SK-N-SH (cell line): ENCODE measurements around the gene ITGB8. TPM values are rescaled to one million over a fixed set of nuclear protein-coding genes. Genes with fewer than 3 reads are reported as not detected.
A peak's percentile ranks its signal among the peaks of the same experiment; 100 is the strongest.

Source experiments
- CTCF ChIA-PET: fragments of 300-600, 350-600 bp; formaldehyde crosslinking; extraction: SDS; loops from one replicate; lab custom pipeline; 2021; lab: Yijun Ruan, JAX
- POLR2A ChIA-PET: fragments of 350-600 bp; sonication (Branson Sonifier 250); formaldehyde crosslinking; extraction: SDS; loops from one replicate; lab custom pipeline; 2020; ENCODE audit warnings: antibody characterized with exemption, inconsistent platforms; lab: Yijun Ruan, JAX
- DNase-seq: peaks from one replicate; pipeline ENCODE4 v3.0.0; 2012
- H2AFZ ChIP-seq: fragments of 200-600 bp; sonication (generic); 2 replicates; pipeline ENCODE4 v1.8.1; 2016; ENCODE audit warnings: antibody characterized with exemption, mild to moderate bottlenecking, low read depth
- H3F3A ChIP-seq: fragments of 200-600 bp; sonication (generic); replicated peaks from 2 replicates; pipeline ENCODE3; 2016; ENCODE audit warnings: antibody characterized with exemption, mild to moderate bottlenecking; ENCODE audit not compliant: insufficient read depth
- H3K27ac ChIP-seq, 2 experiments: fragments of 200-500 bp in 1 of 2; fragments of 200-600 bp in 1 of 2; sonication (Bioruptor generic) in 1 of 2; sonication (generic), shearing (Covaris generic) in 1 of 2; 2 replicates each; pipeline versions ENCODE4 v1.5.1 to v1.6.1; 2014 to 2016; ENCODE audit warnings: low read depth in 2 of 2, inconsistent platforms in 1 of 2, low read length in 1 of 2, mild to moderate bottlenecking in 1 of 2, mixed read lengths in 1 of 2
- H3K27me3 ChIP-seq: fragments of 200-600 bp; sonication (generic), shearing (Covaris generic); 2 replicates; pipeline ENCODE4 v1.6.1; 2016; ENCODE audit warnings: mixed run types; ENCODE audit not compliant: insufficient read depth
- H3K36me3 ChIP-seq, 2 experiments: fragments of 200-500 bp in 1 of 2; fragments of 200-600 bp in 1 of 2; sonication (Bioruptor generic) in 1 of 2; sonication (generic) in 1 of 2; replicated peaks in 1 of 2; 2 replicates each; pipeline versions ENCODE3 to v1.5.1; 2014 to 2016; ENCODE audit warnings: low read length in 1 of 2, mild to moderate bottlenecking in 1 of 2; ENCODE audit not compliant: insufficient read depth in 2 of 2, control insufficient read depth in 1 of 2
- H3K4me1 ChIP-seq, 2 experiments: fragments of 200-500 bp in 1 of 2; fragments of 200-600 bp in 1 of 2; sonication (Bioruptor generic) in 1 of 2; sonication (generic), shearing (Covaris generic) in 1 of 2; 2 replicates each; pipeline versions ENCODE4 v1.5.1 to v1.6.1; 2014 to 2016; ENCODE audit warnings: low read depth in 1 of 2, low read length in 1 of 2, mixed run types in 1 of 2; ENCODE audit not compliant: insufficient read depth in 2 of 2, control insufficient read depth in 1 of 2
- H3K4me2 ChIP-seq: fragments of 200-600 bp; sonication (generic), shearing (Covaris generic); 2 replicates; pipeline ENCODE4 v1.6.1; 2017; ENCODE audit warnings: mixed run types
- H3K4me3 ChIP-seq, 2 experiments: fragments of 200-500 bp in 1 of 2; fragments of 200-600 bp in 1 of 2; sonication (Bioruptor generic) in 1 of 2; sonication (generic), shearing (Covaris generic) in 1 of 2; 2 replicates each; pipeline versions ENCODE4 v1.5.1 to v1.8.1; 2014 to 2016; ENCODE audit warnings: low read depth in 2 of 2, inconsistent platforms in 1 of 2, low read length in 1 of 2, mild to moderate bottlenecking in 1 of 2, mixed read lengths in 1 of 2, moderate library complexity in 1 of 2
- H3K79me2 ChIP-seq: fragments of 200-600 bp; sonication (generic); 2 replicates; pipeline ENCODE4 v1.8.1; 2017; ENCODE audit warnings: mild to moderate bottlenecking; ENCODE audit not compliant: insufficient read depth
- H3K9ac ChIP-seq: fragments of 200-600 bp; sonication (generic); 2 replicates; pipeline ENCODE4 v1.6.1; 2017; ENCODE audit warnings: mixed run types
- H3K9me2 ChIP-seq: fragments of 200-600 bp; sonication (generic); 2 replicates; pipeline ENCODE4 v1.6.1; 2017; ENCODE audit warnings: mixed run types
- H3K9me3 ChIP-seq: fragments of 200-600 bp; sonication (generic); 2 replicates; pipeline ENCODE4 v1.6.1; 2017; ENCODE audit warnings: mixed run types, mild to moderate bottlenecking, moderate library complexity
- H4K20me1 ChIP-seq: fragments of 200-600 bp; sonication (generic); 2 replicates; pipeline ENCODE4 v1.6.1; 2017; ENCODE audit warnings: mild to moderate bottlenecking, mixed run types; ENCODE audit not compliant: insufficient read depth
- CHD2 ChIP-seq: fragments of 150-350 bp; IDR thresholded peaks from 2 replicates; pipeline ENCODE4 v1.6.1; 2018; ENCODE audit warnings: low read length; ENCODE audit not compliant: partially characterized antibody
- ELF1 ChIP-seq: IDR thresholded peaks from 2 replicates; pipeline ENCODE4 v1.4.0; 2012
- EP300 ChIP-seq, 2 experiments: IDR thresholded peaks; 2 replicates each; pipeline versions ENCODE4 v1.4.0 to v1.6.1; 2012; ENCODE audit warnings: borderline replicate concordance in 1 of 2, low read depth in 1 of 2, low read length in 1 of 2
- FOXJ3 ChIP-seq: sonication (generic); formaldehyde crosslinking; IDR thresholded peaks from 2 replicates; pipeline ENCODE4 v1.5.1; 2020; ENCODE audit warnings: mild to moderate bottlenecking, missing genetic modification reagents
- GABPA ChIP-seq: IDR thresholded peaks from 2 replicates; pipeline ENCODE4 v1.4.0; 2012; ENCODE audit warnings: low read depth, mild to moderate bottlenecking
- GATA2 ChIP-seq: sonication (generic); formaldehyde crosslinking; IDR thresholded peaks from 2 replicates; pipeline ENCODE4 v1.5.0; 2020; ENCODE audit warnings: mild to moderate bottlenecking, missing genetic modification reagents
- IRF3 ChIP-seq: fragments of 150-350 bp; IDR thresholded peaks from 2 replicates; pipeline ENCODE4 v1.6.1; 2016; ENCODE audit warnings: mild to moderate bottlenecking, low read depth, low read length
- JUND ChIP-seq: IDR thresholded peaks from 2 replicates; pipeline ENCODE4 v1.4.0; 2012
- MAX ChIP-seq: IDR thresholded peaks from 2 replicates; pipeline ENCODE4 v1.4.0; 2012; ENCODE audit warnings: low read depth
- MEF2A ChIP-seq: IDR thresholded peaks from 2 replicates; pipeline ENCODE4 v1.4.0; 2012; ENCODE audit warnings: low read depth, borderline replicate concordance
- MXI1 ChIP-seq: IDR thresholded peaks from 2 replicates; pipeline ENCODE4 v1.6.1; 2012; ENCODE audit warnings: mild to moderate bottlenecking, low read depth, low read length, improper control_type of control experiment
- NFIC ChIP-seq: IDR thresholded peaks from 2 replicates; pipeline ENCODE4 v1.4.0; 2012; ENCODE audit warnings: borderline replicate concordance
- PBX3 ChIP-seq: IDR thresholded peaks from 2 replicates; pipeline ENCODE4; 2012
- POLR2AphosphoS5 ChIP-seq: IDR thresholded peaks from 2 replicates; pipeline ENCODE4 v1.6.1; 2012; ENCODE audit warnings: low read depth, low read length
- RAD21 ChIP-seq: IDR thresholded peaks from 2 replicates; pipeline ENCODE4 v1.6.1; 2012; ENCODE audit warnings: mild to moderate bottlenecking, low read length
- RCOR1 ChIP-seq: fragments of 150-350 bp; IDR thresholded peaks from 2 replicates; pipeline ENCODE4 v1.6.1; 2017; ENCODE audit warnings: antibody characterized with exemption, low read length
- SIN3A ChIP-seq: IDR thresholded peaks from 2 replicates; pipeline ENCODE4 v1.6.1; 2012; ENCODE audit warnings: low read depth, mild to moderate bottlenecking, low read length, moderate library complexity, borderline replicate concordance
- SMC3 ChIP-seq: IDR thresholded peaks from 2 replicates; pipeline ENCODE4 v1.6.1; 2012; ENCODE audit warnings: low read depth, low read length, improper control_type of control experiment
- TAF1 ChIP-seq: IDR thresholded peaks from 2 replicates; pipeline ENCODE4 v1.6.1; 2012; ENCODE audit warnings: low read depth, mild to moderate bottlenecking, low read length, moderate library complexity, borderline replicate concordance
- TCF12 ChIP-seq: IDR thresholded peaks from 2 replicates; pipeline ENCODE4 v1.4.0; 2012
- USF1 ChIP-seq: IDR thresholded peaks from 2 replicates; pipeline ENCODE4 v1.4.0; 2012; ENCODE audit warnings: low read depth, borderline replicate concordance
- ZBTB33 ChIP-seq: IDR thresholded peaks from 2 replicates; pipeline ENCODE4 v1.4.0; 2012; ENCODE audit warnings: low read depth, borderline replicate concordance
- WGBS: methylation state at CpG from one replicate; pipeline ENCODE4 v1.1.6; 2017; ENCODE audit warnings: low lambda C conversion rate; 5-methylcytosine and 5-hydroxymethylcytosine counted together
- polyA plus RNA-seq, 3 experiments: library from polyadenylated mRNA; depleted of rRNA; stranded (reverse); fragments of >200 nt; gene quantifications; 2 replicates each; pipeline ENCODE4 v1.2.3, GENCODE V29; 2012

The ITGB8 gene
- polyA plus RNA-seq, 1 of the 3 experiments (the other 2 are of a cell fraction), result 0.62 TPM

- Histone ChIP-seq H3K79me2 (no peaks in the 10 kb centered on the region), H3K9me3 (no peaks in the 10 kb centered on the region), H4K20me1 (no peaks in the 10 kb centered on the region), H3K4me3 (no peak overlapping the region), H3K4me2 (no peak overlapping the region), H3K4me1 (peaks cover 0 to 20% of the 10 kb centered on the region in 2 experiments; a peak in 2 of 4 replicates), H3K27ac (no peak overlapping the region), H3K27me3 (no peaks in the 10 kb centered on the region), H3F3A (no peaks in the 10 kb centered on the region), H3K9me2 (no peaks in the 10 kb centered on the region), H3K36me3 (no peaks in the 10 kb centered on the region), H3K9ac (no peak overlapping the region), H2AFZ (no peak overlapping the region)
- ChIA-PET POLR2A (interaction anchor here (0.8 kb wide), 1 partner anchor 9 kb away, joined by 3 read pairs; no protein-coding TSS in a partner anchor), CTCF (interaction anchor here (1.3 to 2.1 kb wide), 4 partner anchors 11 to 258 kb away, joined by 4 to 6 read pairs (median 4); no protein-coding TSS in a partner anchor)
- TF ChIP-seq SMC3, result no peak
- TF ChIP-seq TCF12, result peak; percentile 37
- TF ChIP-seq POLR2AphosphoS5, result peak; percentile 20; the same call in 1 of the 2 replicates
- peak; percentile 8 for TF ChIP-seq CHD2
- TF ChIP-seq MAX, result no peak
- TF ChIP-seq GABPA, result no peak
- TF ChIP-seq RCOR1, result peak; percentile 35; the same call in 1 of the 2 replicates
- peak; percentile 62 for TF ChIP-seq GATA2
- peak in 1 of 2 experiments; percentile 81; a peak in 2 of 4 replicates for TF ChIP-seq EP300 (IDR thresholded peaks at IDR 0.05; ENCODE audit: borderline replicate concordance in 1 of 2, low read depth in 1 of 2, low read length in 1 of 2)
- WGBS, result 13% methylated on average over 3 of the region's 3 CpGs
- peak; percentile 22 for DNase-seq
Observed at GRCh38 chr7:20430664-20431063, 100.0 kb downstream of the ITGB8 start.

- peaks cover 0 to 20% of the 10 kb centered on the region in 2 experiments; a peak in 2 of 4 replicates for H3K4me1 ChIP-seq
- no peaks in the 10 kb centered on the region for H3F3A ChIP-seq
- no peak for DNase-seq
- H3K9me3 ChIP-seq, result no peaks in the 10 kb centered on the region
- no peak overlapping the region for H3K27ac ChIP-seq
- H3K36me3 ChIP-seq, result no peaks in the 10 kb centered on the region
- H3K79me2 ChIP-seq, result no peaks in the 10 kb centered on the region
- H3K4me2 ChIP-seq, result no peak overlapping the region
- H4K20me1 ChIP-seq, result no peaks in the 10 kb centered on the region
- WGBS, result 12% methylated on average over 2 of the region's 2 CpGs
- H3K9me2 ChIP-seq, result no peaks in the 10 kb centered on the region
- CTCF ChIA-PET, result interaction anchor here (0.9 to 2.1 kb wide), 5 partner anchors 14 to 258 kb away, joined by 3 to 10 read pairs (median 4); no protein-coding TSS in a partner anchor
- no peaks in the 10 kb centered on the region for H3K27me3 ChIP-seq
- no peak overlapping the region for H2AFZ ChIP-seq
- no peak for TF ChIP-seq MEF2A
- no peak for TF ChIP-seq CHD2
- TF ChIP-seq USF1, result no peak
- no peak for TF ChIP-seq JUND
- no peak for TF ChIP-seq TAF1
- TF ChIP-seq SIN3A, result no peak
- TF ChIP-seq TCF12, result no peak
- no peak for TF ChIP-seq IRF3
- no peak for TF ChIP-seq RCOR1
- TF ChIP-seq POLR2AphosphoS5, result no peak
- TF ChIP-seq SMC3, result no peak
- TF ChIP-seq PBX3, result no peak
- no peak for TF ChIP-seq FOXJ3 (CRISPR knock-in tag)
- TF ChIP-seq GATA2, result no peak
- no peak for TF ChIP-seq RAD21
- TF ChIP-seq NFIC, result no peak
- TF ChIP-seq ZBTB33, result no peak
- no peak for TF ChIP-seq ELF1
- no peak for TF ChIP-seq MXI1
- no peak for TF ChIP-seq MAX
- POLR2A ChIA-PET, result interaction anchor here (0.8 kb wide), 1 partner anchor 9 kb away, joined by 3 read pairs; no protein-coding TSS in a partner anchor
- no peak overlapping the region for H3K9ac ChIP-seq
- no peak overlapping the region for H3K4me3 ChIP-seq
Observed at GRCh38 chr7:20431146-20431545, 100.4 kb downstream of the ITGB8 start.
